GM10266 (cell line): ENCODE measurements around the gene PACSIN3.

Experiments
- DNase-seq: peaks from one replicate; pipeline ENCODE4 v3.0.0; 2012; ENCODE audit errors: extremely low spot score
- CTCF ChIP-seq: IDR thresholded peaks from 2 replicates; pipeline ENCODE4 v1.5.1; 2012; ENCODE audit warnings: mild to moderate bottlenecking, low read depth; ENCODE audit not compliant: control insufficient read depth, insufficient read depth; ENCODE audit errors: missing control alignments

Gene PACSIN3

GRCh38 chr11:47158242-47158641 lies 28.0 kb downstream of the PACSIN3 start:
- no peak for TF ChIP-seq CTCF
- DNase-seq = no peak

GRCh38 chr11:47157805-47158204 lies 28.4 kb downstream of the PACSIN3 start:
- DNase-seq = no peak
- no peak for TF ChIP-seq CTCF

- TF ChIP-seq CTCF = no peak
- no peak for DNase-seq
These were observed 29.3 kb downstream of the PACSIN3 start for GRCh38 chr11:47156951-47157350.

- DNase-seq = no peak
- TF ChIP-seq CTCF = no peak
These were observed 29.9 kb downstream of the PACSIN3 start for GRCh38 chr11:47156333-47156732.

- TF ChIP-seq CTCF = no peak
- DNase-seq = no peak
These were observed 30.4 kb downstream of the PACSIN3 start for GRCh38 chr11:47155879-47156278.

- no peak for DNase-seq
- no peak for TF ChIP-seq CTCF
These were observed 31.3 kb downstream of the PACSIN3 start for GRCh38 chr11:47154616-47155570.
